ENCODE data around the gene CARMIL1.
"Not testable (repeated sequence)": the region's sequence is repeated elsewhere in the genome, so short reads cannot be mapped to it uniquely, and the experiment has no call there.

Gene CARMIL1

DNA sequence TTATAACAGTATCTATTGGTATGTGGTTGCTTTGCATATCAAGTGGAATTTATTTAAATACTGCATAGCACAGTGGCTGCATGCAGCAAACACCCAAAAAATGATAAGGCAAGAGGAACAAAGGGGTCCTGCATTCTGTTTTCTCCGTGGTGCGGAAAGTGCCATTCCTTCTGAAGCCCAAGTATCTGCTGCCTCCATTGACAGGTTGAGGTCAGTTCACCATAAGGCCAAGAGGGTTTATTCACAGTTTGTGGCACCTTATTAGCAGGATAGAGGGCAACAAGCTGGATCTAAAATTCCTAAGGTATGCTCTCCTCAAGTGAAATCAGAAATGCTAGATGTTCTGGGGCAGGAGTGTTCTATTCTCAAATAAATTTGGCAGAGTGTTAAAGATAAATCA is 9.3 kb downstream of the CARMIL1 start:
- DNase-seq: no peak
- TF ChIP-seq GATA1 (IDR thresholded peaks at IDR 0.05; ENCODE audit: low read depth, low read length) (no peak), POLR2A (IDR thresholded peaks at IDR 0.05; ENCODE audit: low read length) (no peak)

DNA sequence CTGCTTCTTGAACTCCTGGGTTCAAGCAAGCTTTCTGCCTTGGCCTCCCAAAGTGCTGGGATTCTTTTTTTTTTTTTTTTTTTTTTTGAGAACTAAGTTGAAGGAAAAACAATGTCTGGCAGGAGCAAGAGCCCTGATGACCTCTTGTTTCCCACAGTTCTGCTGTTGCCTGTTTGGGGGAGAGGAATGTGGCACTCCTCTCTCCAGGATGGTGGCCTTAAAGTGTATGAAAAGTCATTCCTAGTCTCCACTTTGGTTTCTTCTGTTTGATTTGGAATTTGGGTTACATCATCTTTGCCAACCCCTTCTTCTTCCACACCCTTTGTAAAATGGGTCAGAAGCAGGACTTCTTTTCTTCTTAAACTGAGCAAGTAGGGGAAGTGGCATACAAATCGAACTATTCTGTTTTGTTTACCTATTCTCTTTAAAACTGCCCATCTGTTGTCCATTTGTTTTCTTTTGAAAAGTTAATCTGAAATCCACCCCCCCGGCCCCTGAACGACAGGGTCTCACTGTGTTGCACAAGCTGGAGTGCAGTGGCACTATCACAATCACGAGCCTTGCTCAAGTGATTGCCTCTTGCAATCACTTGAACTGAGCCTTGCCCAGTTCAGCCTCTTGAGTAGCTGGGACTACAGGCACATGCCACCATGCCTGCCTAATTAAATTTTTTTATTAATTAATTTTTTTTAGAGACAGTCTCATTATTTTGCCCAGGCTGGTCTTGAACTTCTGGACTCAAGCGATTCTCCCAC is 11.3 kb downstream of the CARMIL1 start:
- no peak for DNase-seq
- TF ChIP-seq POLR2A (IDR thresholded peaks at IDR 0.05; ENCODE audit: low read length) (no peak), GATA1 (IDR thresholded peaks at IDR 0.05; ENCODE audit: low read depth, low read length) (no peak)

GRCh38 chr6:25292384-25292783 is 13.2 kb downstream of the CARMIL1 start:
- TF ChIP-seq GATA1 (IDR thresholded peaks at IDR 0.05; ENCODE audit: low read depth, low read length) (no peak), POLR2A (IDR thresholded peaks at IDR 0.05; ENCODE audit: low read length) (no peak)
- no peak for DNase-seq

DNA sequence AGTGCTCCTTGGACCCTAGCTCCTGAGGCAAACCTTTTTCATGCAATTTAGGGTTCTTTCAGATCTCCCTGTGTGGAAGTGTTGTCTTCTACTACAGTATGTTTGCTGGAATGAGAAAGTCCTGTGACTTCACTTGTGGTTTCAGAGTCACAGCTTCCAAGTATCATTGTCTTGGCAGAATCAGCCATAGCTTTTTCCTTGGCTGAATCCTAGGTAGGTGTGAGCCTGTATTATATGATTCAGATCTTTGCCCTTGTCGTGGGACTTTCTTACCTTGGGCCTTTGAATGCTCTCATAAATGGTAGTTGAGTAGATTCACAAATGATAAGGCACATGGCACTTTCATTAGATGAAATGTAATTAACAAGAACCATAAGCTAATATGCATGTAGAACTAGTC is 16.5 kb downstream of the CARMIL1 start:
- no peak for TF ChIP-seq POLR2A (IDR thresholded peaks at IDR 0.05; ENCODE audit: low read length)
- no peak for TF ChIP-seq GATA1 (IDR thresholded peaks at IDR 0.05; ENCODE audit: low read depth, low read length)
- DNase-seq: no peak

GRCh38 chr6:25296217-25296905 is 17.2 kb downstream of the CARMIL1 start:
- TF ChIP-seq POLR2A (IDR thresholded peaks at IDR 0.05; ENCODE audit: low read length) (no peak), GATA1 (IDR thresholded peaks at IDR 0.05; ENCODE audit: low read depth, low read length) (no peak)

GRCh38 chr6:25297039-25297441 is 17.9 kb downstream of the CARMIL1 start:
- TF ChIP-seq GATA1 (IDR thresholded peaks at IDR 0.05; ENCODE audit: low read depth, low read length): no peak
- no peak for DNase-seq

More at GRCh38 chr6:25296217-25296905, 17.2 kb downstream of the CARMIL1 start:
- no peak for DNase-seq

DNA sequence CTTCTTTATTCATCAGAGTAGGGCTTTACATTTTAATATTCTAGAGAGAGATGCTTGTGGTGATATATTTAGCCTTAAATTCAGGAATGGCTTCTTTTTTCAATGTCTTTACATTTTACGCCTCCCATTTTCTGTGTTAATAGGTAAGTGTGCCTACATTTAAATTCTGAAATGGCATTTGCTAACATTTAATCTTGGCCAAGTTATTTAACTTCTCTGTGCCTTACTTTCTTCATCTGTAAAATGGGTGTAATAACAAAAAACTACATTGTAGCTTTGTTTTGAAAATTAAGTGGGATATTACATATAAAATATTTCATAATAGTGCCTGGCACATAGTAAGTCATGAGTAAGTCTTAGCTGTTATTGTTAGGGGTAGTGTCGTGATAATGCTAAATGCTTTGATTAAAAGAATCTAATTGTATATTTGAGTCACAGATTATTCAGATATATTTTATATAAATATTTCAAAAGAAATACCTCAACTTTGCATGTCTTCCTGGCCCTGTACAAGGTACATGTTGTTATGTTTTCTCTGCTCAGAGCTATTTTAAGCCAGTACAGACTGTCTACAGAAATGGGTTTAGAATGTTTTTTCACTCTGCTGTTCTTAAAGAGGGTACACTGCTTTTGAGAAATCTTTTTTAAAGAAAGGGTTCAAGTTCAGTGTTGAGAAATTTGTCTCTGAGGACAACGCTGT is 18.8 kb downstream of the CARMIL1 start:
- no peak for DNase-seq
- TF ChIP-seq GATA1 (IDR thresholded peaks at IDR 0.05; ENCODE audit: low read depth, low read length) (no peak), POLR2A (IDR thresholded peaks at IDR 0.05; ENCODE audit: low read length) (no peak)

- DNase-seq: not testable (repeated sequence)
Measured at GRCh38 chr6:25298523-25298865, 19.3 kb downstream of the CARMIL1 start.

- TF ChIP-seq POLR2A (IDR thresholded peaks at IDR 0.05; ENCODE audit: low read length) (no peak), GATA1 (IDR thresholded peaks at IDR 0.05; ENCODE audit: low read depth, low read length) (no peak)
- no peak for DNase-seq
Measured at GRCh38 chr6:25301362-25301761, 22.2 kb downstream of the CARMIL1 start.

- TF ChIP-seq POLR2A (IDR thresholded peaks at IDR 0.05; ENCODE audit: low read length) (no peak), GATA1 (IDR thresholded peaks at IDR 0.05; ENCODE audit: low read depth, low read length) (no peak)
- DNase-seq: no peak
Measured at GRCh38 chr6:25302151-25302550, 23.0 kb downstream of the CARMIL1 start.

DNA sequence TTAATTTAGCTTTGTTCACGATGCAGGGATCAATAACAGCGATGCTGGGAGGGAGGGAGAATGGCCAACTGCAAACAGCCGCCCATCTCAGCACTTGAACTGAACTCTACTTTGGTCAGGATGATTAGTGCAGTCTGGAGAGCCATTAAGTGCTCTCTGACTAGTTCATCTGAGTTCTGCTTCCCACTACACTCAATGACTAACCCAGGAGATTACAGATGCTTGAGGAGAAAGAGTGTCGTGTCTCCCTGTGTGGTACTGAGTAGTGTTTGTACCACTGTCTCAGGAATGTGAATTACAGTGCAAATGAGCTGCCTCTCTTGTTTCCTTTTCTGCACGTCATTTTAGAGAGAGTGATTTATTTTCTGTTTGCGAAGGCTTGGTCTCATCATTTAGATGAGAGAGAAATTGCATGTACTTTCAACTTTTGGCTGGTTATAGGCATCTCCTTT is 23.5 kb downstream of the CARMIL1 start:
- no peak for DNase-seq

GRCh38 chr6:25303254-25303653 is 24.1 kb downstream of the CARMIL1 start:
- no peak for DNase-seq
- TF ChIP-seq GATA1 (IDR thresholded peaks at IDR 0.05; ENCODE audit: low read depth, low read length): no peak
- no peak for TF ChIP-seq POLR2A (IDR thresholded peaks at IDR 0.05; ENCODE audit: low read length)

More for the DNA sequence above, 23.5 kb downstream of the CARMIL1 start:
- TF ChIP-seq POLR2A (IDR thresholded peaks at IDR 0.05; ENCODE audit: low read length): no peak
- TF ChIP-seq GATA1 (IDR thresholded peaks at IDR 0.05; ENCODE audit: low read depth, low read length): no peak

DNA sequence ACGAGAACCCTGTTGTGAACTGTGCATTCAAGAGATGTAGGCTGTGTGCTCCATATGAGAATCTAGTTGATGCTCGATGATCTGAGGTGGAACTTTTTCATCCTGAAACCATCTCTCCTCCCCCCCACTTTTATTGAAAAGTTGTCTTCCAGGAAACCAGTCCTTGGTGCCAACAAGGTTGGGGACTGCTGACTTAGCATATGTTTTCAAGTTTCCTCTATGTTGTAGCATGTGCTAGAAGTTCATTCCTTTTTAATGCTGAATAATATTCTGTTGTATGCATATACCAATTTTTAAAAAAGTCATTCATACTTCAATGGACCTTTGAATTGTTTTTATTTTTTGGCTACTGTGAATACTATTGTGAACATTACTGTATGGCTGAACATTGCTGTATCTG is 27.2 kb downstream of the CARMIL1 start:
- no peak for DNase-seq
- TF ChIP-seq GATA1 (IDR thresholded peaks at IDR 0.05; ENCODE audit: low read depth, low read length): no peak
- TF ChIP-seq POLR2A (IDR thresholded peaks at IDR 0.05; ENCODE audit: low read length): no peak

DNA sequence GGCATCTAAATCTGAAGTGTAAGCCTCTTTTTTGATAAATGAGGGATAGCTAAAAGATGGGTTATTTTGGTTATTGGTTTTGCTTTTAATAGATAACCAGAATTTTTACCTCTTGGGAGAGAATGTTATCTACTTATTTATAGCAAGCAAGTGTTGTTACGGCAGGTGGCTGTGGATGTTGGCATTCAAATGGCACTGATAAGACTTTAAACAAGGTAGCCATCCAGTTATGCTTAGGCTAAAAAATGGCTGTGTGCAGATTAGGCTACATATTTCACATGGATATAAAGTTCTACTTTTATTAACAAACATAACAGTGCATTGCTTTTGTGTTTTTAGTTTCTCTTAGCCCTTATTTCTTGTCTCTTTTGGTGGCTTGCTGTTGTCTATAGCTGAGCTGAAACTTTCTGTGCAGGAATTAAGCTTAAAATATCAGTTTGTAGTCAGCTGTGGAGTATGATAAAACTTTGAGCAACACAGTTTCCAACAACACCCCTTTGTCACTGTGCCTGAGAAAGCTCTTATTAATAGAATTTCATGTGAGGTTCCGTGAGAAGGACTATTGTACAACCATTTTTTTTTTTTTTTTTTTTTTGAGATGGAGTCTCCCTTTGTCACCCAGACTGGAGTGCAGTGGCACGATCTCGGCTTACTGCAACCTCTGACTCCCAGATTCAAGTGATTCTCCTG is 28.8 kb downstream of the CARMIL1 start:
- no peak for TF ChIP-seq POLR2A (IDR thresholded peaks at IDR 0.05; ENCODE audit: low read length)
- no peak for TF ChIP-seq GATA1 (IDR thresholded peaks at IDR 0.05; ENCODE audit: low read depth, low read length)
- DNase-seq: no peak
